Muscle of leg (tissue), 11 donors: Measurements from ENCODE around the gene CRY2. TPM values are rescaled to one million over a fixed set of nuclear protein-coding genes. Genes with fewer than 3 reads are reported as not detected.
"Not testable (repeated sequence)": the region's sequence is repeated elsewhere in the genome, so short reads cannot be mapped to it uniquely, and the experiment has no call there.

Experiments used
- DNase-seq: peaks from one replicate; pipeline ENCODE4 v3.0.0; 2013
- H3K27ac ChIP-seq: one replicate; pipeline ENCODE4 v1.5.1; 2013; ENCODE audit warnings: mild to moderate bottlenecking, low read length, control low read depth
- H3K27me3 ChIP-seq: one replicate; pipeline ENCODE4 v1.6.1; 2013; ENCODE audit warnings: low read length; ENCODE audit not compliant: control insufficient read depth, insufficient read depth
- H3K36me3 ChIP-seq: one replicate; pipeline ENCODE4 v1.6.1; 2013; ENCODE audit warnings: low read length; ENCODE audit not compliant: control insufficient read depth, insufficient read depth
- H3K4me1 ChIP-seq: one replicate; pipeline ENCODE4 v1.6.1; 2013; ENCODE audit warnings: low read length; ENCODE audit not compliant: control insufficient read depth, insufficient read depth
- H3K4me3 ChIP-seq: one replicate; pipeline ENCODE4 v1.5.1; 2013; ENCODE audit warnings: low read length, control low read depth
- H3K9me3 ChIP-seq: replicated peaks from 2 replicates; pipeline ENCODE4 v1.6.1; 2013; ENCODE audit warnings: low read depth, low read length; ENCODE audit not compliant: control insufficient read depth
- WGBS: methylation state at CpG from one replicate; pipeline ENCODE4 v1.1.5; 2013; ENCODE audit warnings: missing lambda C conversion rate; ENCODE audit not compliant: insufficient coverage; 5-methylcytosine and 5-hydroxymethylcytosine counted together
- polyA plus RNA-seq, 8 donors: library from polyadenylated mRNA; unstranded; fragments of 120-200 nt; gene quantifications; one replicate each; pipeline versions ENCODE4 v1.2.1 to v1.2.3, GENCODE V29; 2013; ENCODE audit warnings: inconsistent platforms in 1 of 8, low replicate concordance in 1 of 8; ENCODE audit not compliant: insufficient read length in 8 of 8, insufficient read depth in 1 of 8
- total RNA-seq: library from RNA; stranded (reverse); fragments of 120-200 nt; gene quantifications from one replicate; pipeline ENCODE4 v1.2.4, GENCODE V29; 2013

Gene CRY2
- total and polyA plus RNA-seq, 9 donors: 24.1 to 29.3 (median 25.8) TPM

DNA sequence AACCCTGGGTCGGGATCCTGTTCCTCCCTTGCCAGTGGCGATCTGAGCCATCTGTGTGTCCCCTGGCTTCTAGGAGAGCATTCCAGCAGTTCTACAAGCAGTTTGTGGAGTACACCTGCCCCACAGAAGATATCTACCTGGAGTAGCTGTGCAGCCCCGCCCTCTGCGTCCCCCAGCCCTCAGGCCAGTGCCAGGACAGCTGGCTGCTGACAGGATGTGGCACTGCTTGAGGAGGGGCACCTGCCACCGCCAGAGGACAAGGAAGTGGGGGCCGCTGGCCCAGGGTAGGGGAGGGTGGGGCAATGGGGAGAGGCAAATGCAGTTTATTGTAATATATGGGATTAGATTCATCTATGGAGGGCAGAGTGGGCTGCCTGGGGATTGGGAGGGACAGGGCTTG lies 58.3 kb downstream of the CRY2 start:
- DNase-seq: not testable (repeated sequence)
- WGBS: 78% methylated on average over 4 of the region's 6 CpGs

DNA sequence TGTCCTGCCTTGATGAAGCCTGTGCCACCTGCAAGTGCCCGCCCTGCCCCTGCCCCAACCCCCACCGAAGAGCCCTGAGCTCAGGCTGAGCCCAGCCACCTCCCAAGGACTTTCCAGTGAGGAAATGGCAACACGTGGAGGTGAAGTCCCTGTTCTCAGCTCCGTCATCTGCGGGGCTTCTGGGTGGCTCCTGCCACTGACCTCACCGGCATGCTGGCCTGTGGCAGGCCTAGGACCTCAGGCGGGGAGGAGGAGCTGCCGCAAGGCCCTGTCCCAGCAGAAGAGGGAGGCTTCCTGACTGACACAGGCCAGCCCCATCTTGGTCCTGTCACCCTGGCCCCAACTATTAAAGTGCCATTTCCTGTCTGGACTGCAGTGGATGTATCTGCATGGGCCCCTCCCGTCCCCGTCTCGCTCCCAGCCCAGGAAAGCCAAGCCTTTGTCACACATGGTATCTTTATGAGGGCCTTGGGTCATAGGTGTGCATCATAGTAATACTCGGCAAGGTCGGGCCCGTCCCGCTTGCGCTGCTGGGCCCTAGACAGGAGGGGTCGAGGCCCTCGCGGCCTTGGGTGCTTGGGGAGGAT lies 58.9 kb downstream of the CRY2 start:
- no peak for DNase-seq
- 67% methylated on average over 13 of the region's 19 CpGs for WGBS
- H3K36me3 ChIP-seq: peaks cover 78% of the 10 kb centered on the region

More for the DNA sequence above, 58.3 kb downstream of the CRY2 start:
- H3K4me1 ChIP-seq: peaks cover 40% of the 10 kb centered on the region
- H3K27ac ChIP-seq, H3K4me3 ChIP-seq, H3K9me3 ChIP-seq, H3K27me3 ChIP-seq: not testable (repeated sequence)
- peaks cover 72% of the 10 kb centered on the region for H3K36me3 ChIP-seq

DNA sequence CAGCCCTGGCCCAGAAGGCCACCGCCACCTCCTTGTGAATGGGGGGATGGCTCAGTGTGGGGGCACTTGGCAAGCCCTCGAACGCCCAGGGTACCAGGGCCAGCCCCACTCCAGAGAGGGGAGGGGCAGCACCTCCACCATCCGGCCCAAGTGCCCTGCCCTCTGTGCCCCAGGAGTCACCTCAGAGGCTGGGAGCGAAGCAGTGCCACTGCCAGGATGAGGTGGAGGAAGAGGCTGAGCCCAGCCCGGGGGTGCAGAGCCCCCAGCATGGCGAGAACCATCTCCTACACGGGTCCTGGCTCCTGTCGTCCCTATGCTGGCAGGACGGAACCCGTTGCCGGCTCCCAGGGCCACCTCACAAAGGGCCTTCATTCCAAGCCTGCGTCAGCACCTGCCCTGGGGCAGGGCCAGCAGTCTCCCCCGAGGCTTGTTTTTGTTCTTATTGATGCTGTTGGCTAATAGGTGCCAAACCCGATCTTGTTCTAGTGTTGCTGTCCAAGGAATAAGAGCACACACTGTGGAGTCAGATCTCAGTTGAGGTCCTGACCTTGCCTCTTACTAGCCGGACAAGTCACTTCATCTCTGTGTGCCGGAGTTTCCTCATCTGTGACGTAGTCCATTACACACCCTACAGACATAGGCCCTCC lies 59.8 kb downstream of the CRY2 start, which contains the start of gene FREY1:
TSS of gene FREY1 (minus strand) at position 307 of the 647 bp plus-strand sequence. CDS start at position 281, 26 bp downstream.
- Histone ChIP-seq H3K9me3 (no peaks in the 10 kb centered on the region), H3K4me1 (peaks cover 25% of the 10 kb centered on the region), H3K27ac (peak within 1 kb of the TSS; percentile 62), H3K36me3 (peaks cover 79% of the 10 kb centered on the region), H3K4me3 (no peak within 1 kb of the TSS), H3K27me3 (no peaks in the 10 kb centered on the region)
- DNase-seq: no peak
- 79% methylated on average over 12 of the region's 18 CpGs for WGBS

More for the DNA sequence above, 58.9 kb downstream of the CRY2 start:
- Histone ChIP-seq H3K9me3 (no peaks in the 10 kb centered on the region), H3K27me3 (no peaks in the 10 kb centered on the region), H3K4me1 (peaks cover 34% of the 10 kb centered on the region), H3K27ac (no peak overlapping the region), H3K4me3 (no peak overlapping the region)

DNA sequence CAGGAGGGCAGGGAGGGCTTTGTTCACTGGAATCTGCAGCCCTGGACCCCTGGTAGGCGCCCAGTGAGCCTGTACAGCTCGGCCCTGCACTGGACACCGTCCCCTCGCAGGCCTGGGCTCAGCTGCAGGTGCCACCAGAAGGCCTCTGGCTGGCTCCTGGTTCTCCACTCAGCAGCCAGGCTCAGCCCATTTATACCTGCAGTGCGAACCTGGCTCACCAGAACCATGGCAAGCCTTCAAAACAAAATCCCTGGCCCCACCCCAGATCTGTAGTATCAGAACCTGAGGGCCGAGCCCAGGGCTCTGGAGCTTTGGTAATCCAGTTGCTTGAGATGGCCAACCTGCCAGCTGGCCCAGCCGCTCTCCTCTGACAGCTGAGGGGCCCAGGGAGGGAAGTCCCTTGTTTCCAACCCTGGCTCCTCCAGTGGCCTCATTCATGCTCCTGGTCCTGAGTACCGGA lies 60.7 kb downstream of the CRY2 start:
- H3K4me3 ChIP-seq: no peak overlapping the region
- H3K27me3 ChIP-seq: no peaks in the 10 kb centered on the region
- WGBS: 61% methylated on average over 7 of the region's 8 CpGs
- peak overlapping the region; percentile 67 for H3K27ac ChIP-seq
- DNase-seq: peak; percentile 58
- peaks cover 73% of the 10 kb centered on the region for H3K36me3 ChIP-seq
- peaks cover 25% of the 10 kb centered on the region for H3K4me1 ChIP-seq
- H3K9me3 ChIP-seq: no peaks in the 10 kb centered on the region

DNA sequence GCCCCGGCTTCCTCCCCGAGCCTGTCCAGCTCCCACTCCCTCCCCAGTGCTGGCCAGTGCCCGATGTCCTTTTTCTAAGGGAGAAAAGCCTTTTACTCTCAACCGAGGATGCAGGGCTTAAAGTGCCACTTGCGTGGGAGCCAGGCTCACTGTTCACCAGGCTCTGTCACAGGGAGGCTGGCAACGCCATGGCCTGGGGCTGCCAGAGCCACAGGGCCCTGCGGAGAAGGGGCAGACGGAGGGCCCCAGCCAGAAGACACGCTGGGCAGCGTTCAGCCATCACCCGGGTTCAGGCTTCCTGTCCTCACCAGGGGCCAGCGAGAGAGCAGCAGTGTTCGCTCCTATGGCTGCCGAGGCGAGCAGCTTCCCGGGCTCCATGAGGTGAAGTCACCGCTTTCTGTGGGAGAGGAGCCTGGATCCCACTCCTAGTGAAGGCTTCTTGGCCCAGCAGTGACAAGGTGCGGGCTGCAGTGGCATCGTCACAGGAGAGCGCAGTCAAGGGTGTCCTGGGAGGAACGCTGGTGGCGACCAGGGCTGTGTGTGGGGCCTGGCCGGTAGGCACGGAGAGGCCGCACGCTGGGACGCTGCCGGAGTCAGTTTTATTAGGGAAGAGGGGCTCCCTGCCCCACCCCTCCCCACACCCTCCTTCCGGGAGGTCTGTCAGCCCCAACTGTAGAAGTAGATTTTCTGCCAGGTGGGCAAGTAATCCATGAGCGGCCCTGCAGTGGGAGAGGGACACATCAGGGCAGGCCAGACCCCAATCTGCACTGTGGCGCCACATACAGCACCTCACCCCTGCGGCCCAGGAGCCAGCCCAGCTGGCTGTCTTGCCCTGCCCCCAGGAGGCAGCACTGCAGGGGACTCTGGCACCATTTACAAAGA lies 62.6 kb downstream of the CRY2 start:
- no peaks in the 10 kb centered on the region for H3K27me3 ChIP-seq
- H3K9me3 ChIP-seq: no peaks in the 10 kb centered on the region
- H3K4me3 ChIP-seq: no peak overlapping the region
- H3K36me3 ChIP-seq: peaks cover 74% of the 10 kb centered on the region
- H3K27ac ChIP-seq: no peak overlapping the region
- peaks cover 25% of the 10 kb centered on the region for H3K4me1 ChIP-seq
- no peak for DNase-seq
- 83% methylated on average over 20 of the region's 32 CpGs for WGBS

DNA sequence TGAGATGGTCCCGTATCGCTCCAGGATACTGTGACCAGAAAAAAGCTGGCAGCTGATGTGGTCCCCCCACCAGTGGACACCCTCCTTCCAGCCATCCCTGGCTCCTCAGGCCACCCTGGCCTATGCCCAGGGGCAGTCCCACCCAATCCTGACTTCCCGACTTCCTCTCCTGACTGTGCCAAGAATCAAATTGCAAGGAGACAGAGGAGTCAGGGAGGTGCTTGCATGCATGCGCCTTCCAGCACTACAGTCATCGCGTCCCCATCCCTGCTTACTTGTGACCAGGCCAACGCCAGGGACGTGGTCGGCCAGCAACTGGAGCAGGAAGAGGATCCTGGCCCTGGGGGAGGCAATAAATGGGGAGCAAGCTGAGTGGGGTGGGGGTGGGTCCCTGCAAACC lies 63.3 kb downstream of the CRY2 start:
- Histone ChIP-seq H3K36me3 (peaks cover 76% of the 10 kb centered on the region), H3K4me3 (no peak overlapping the region), H3K9me3 (no peaks in the 10 kb centered on the region), H3K27ac (no peak overlapping the region), H3K27me3 (no peaks in the 10 kb centered on the region), H3K4me1 (peaks cover 25% of the 10 kb centered on the region)
- 93% methylated on average over 8 of the region's 9 CpGs for WGBS
- no peak for DNase-seq

DNA sequence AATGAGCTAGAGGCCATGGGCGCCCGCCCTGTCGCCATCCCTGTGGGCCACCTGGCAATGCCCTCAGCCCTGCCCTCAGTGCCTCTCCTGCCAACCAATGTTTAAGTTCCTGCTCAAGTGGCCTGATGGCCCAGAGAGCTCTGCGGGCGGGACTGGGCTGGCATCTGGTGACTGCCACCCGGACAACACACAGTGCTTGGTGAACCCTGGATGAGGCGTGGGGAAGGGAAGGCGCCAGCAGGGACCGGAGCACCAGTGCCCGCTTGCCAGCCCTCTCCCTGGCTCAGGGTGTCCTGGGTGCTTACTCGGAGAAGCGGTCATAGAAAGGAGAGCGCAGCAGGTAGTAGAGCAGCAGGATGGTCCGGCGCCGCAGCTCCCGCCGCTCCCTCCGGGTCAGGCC lies 66.2 kb downstream of the CRY2 start:
- Histone ChIP-seq H3K27me3 (no peaks in the 10 kb centered on the region), H3K27ac (no peak overlapping the region), H3K36me3 (peaks cover 65% of the 10 kb centered on the region), H3K4me3 (no peak overlapping the region), H3K9me3 (no peaks in the 10 kb centered on the region), H3K4me1 (peaks cover 22% of the 10 kb centered on the region)
- no peak for DNase-seq
- 96% methylated on average over 19 of the region's 19 CpGs for WGBS

DNA sequence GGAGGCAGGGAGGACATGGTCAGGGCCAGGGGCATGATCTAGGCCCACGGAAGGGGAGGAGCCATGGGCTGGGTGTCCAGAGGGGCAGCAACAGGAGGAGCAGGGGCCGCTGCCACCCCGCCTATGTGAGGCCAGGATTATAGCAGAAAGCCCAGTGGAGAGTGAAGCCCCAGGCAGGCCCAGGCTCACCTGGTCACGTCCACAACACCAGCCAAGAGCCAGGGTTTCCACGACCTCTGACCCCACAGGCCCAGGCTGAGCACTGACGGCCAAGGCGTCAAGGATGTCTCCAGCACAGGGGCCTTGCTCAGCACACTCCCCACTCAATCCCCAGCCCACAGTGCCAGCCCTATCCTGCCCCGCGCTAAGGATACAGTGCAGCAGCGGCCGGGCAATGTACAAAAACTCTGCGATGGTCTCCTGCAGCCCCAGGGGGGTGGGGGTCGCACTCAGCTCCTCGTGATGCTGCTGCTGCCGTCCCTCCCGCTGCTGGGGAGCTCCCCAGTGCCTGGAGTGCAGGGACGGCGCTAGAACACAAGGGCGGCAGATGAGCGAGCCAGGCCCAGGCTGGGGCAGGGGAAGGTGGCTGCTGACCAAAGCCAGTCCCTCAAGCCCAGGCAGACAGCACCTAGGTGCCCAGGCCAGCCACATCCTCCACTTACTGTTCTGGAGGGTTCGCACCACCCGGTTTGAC lies 66.8 kb downstream of the CRY2 start:
- H3K9me3 ChIP-seq: no peaks in the 10 kb centered on the region
- peaks cover 59% of the 10 kb centered on the region for H3K36me3 ChIP-seq
- H3K4me3 ChIP-seq: no peak overlapping the region
- WGBS: 86% methylated on average over 22 of the region's 22 CpGs
- DNase-seq: no peak
- H3K27me3 ChIP-seq: no peaks in the 10 kb centered on the region
- H3K27ac ChIP-seq: no peak overlapping the region
- H3K4me1 ChIP-seq: peaks cover 19% of the 10 kb centered on the region

DNA sequence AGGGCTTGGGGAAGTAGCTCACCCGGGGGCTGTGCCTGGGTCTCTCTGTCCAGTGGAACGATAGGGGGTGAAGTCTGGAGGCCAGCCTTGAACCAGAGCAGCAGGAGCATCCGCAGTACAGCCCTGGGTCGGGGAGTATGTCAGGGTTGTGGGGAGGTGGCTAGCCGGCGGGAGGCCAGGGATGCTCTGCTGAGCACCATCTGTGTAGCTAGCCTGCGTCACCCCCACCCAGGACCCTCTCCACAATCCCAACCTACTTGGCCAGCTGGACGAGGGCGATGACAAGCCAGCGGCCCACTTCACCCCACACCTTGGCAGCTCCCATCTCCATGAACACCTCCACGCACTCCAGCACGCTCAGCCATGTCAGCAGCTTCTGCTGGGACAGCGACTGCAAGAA lies 68.2 kb downstream of the CRY2 start:
- H3K27me3 ChIP-seq: peaks cover 6% of the 10 kb centered on the region
- WGBS: 74% methylated on average over 7 of the region's 13 CpGs
- no peaks in the 10 kb centered on the region for H3K9me3 ChIP-seq
- peaks cover 18% of the 10 kb centered on the region for H3K4me1 ChIP-seq
- H3K27ac ChIP-seq: no peak overlapping the region
- no peak overlapping the region for H3K4me3 ChIP-seq
- H3K36me3 ChIP-seq: peaks cover 46% of the 10 kb centered on the region
- DNase-seq: no peak
